ENCODE data around the gene MAEA. TPM values are rescaled to one million over a fixed set of nuclear protein-coding genes. Genes with fewer than 3 reads are reported as not detected.

The MAEA gene
- total RNA-seq, 1 donor from 2014 or later: 81.3 TPM

- Mint-ChIP-seq H3K27ac (peak overlapping the region; percentile 52), H3K4me1 (ENCODE audit: low read depth) (peaks cover 13% of the 10 kb centered on the region), H3K27me3 (no peaks in the 10 kb centered on the region), H3K36me3 (ENCODE audit: insufficient read depth) (peaks cover 4% of the 10 kb centered on the region), H3K4me3 (ENCODE audit: low read depth) (no peak overlapping the region), H3K9me3 (ENCODE audit: low read depth) (no peaks in the 10 kb centered on the region)
- no peak for DNase-seq (ENCODE audit: low spot score, unreplicated experiment)
- no peak for TF ChIP-seq CTCF (IDR thresholded peaks at IDR 0.05; ENCODE audit: unreplicated experiment)
These were observed 5.8 kb downstream of the MAEA start for GRCh38 chr4:1295405-1296055.

GRCh38 chr4:1296324-1297022, 6.8 kb downstream of the MAEA start:
- no peak for DNase-seq (ENCODE audit: low spot score, unreplicated experiment)
- Mint-ChIP-seq H3K4me1 (ENCODE audit: low read depth) (peaks cover 4% of the 10 kb centered on the region), H3K4me3 (ENCODE audit: low read depth) (no peak overlapping the region), H3K27me3 (no peaks in the 10 kb centered on the region), H3K9me3 (ENCODE audit: low read depth) (no peaks in the 10 kb centered on the region), H3K36me3 (ENCODE audit: insufficient read depth) (peaks cover 4% of the 10 kb centered on the region), H3K27ac (no peak overlapping the region)
- no peak for TF ChIP-seq CTCF (IDR thresholded peaks at IDR 0.05; ENCODE audit: unreplicated experiment)

GRCh38 chr4:1297023-1297395, 7.3 kb downstream of the MAEA start:
- Mint-ChIP-seq H3K27me3 (no peaks in the 10 kb centered on the region), H3K36me3 (ENCODE audit: insufficient read depth) (peaks cover 7% of the 10 kb centered on the region), H3K9me3 (ENCODE audit: low read depth) (no peaks in the 10 kb centered on the region), H3K4me1 (ENCODE audit: low read depth) (peaks cover 2% of the 10 kb centered on the region), H3K27ac (no peak overlapping the region), H3K4me3 (ENCODE audit: low read depth) (no peak overlapping the region)
- no peak for TF ChIP-seq CTCF (IDR thresholded peaks at IDR 0.05; ENCODE audit: unreplicated experiment)
- DNase-seq (ENCODE audit: low spot score, unreplicated experiment): no peak

- H3K36me3 Mint-ChIP-seq (ENCODE audit: insufficient read depth): peaks cover 8% of the 10 kb centered on the region
- no peaks in the 10 kb centered on the region for H3K9me3 Mint-ChIP-seq (ENCODE audit: low read depth)
- no peak for TF ChIP-seq CTCF (IDR thresholded peaks at IDR 0.05; ENCODE audit: unreplicated experiment)
- no peaks in the 10 kb centered on the region for H3K27me3 Mint-ChIP-seq
- no peak overlapping the region for H3K4me3 Mint-ChIP-seq (ENCODE audit: low read depth)
- peak overlapping the region; percentile 87 for H3K27ac Mint-ChIP-seq
- no peaks in the 10 kb centered on the region for H3K4me1 Mint-ChIP-seq (ENCODE audit: low read depth)
- no peak for DNase-seq (ENCODE audit: low spot score, unreplicated experiment)
These were observed 8.0 kb downstream of the MAEA start for GRCh38 chr4:1297456-1298325.

GRCh38 chr4:1298461-1298860, 8.8 kb downstream of the MAEA start:
- no peak for DNase-seq (ENCODE audit: low spot score, unreplicated experiment)
- H3K27ac Mint-ChIP-seq: peak overlapping the region; percentile 87

More at GRCh38 chr4:1298461-1298860, 8.8 kb downstream of the MAEA start:
- Mint-ChIP-seq H3K4me3 (ENCODE audit: low read depth) (no peak overlapping the region), H3K9me3 (ENCODE audit: low read depth) (no peaks in the 10 kb centered on the region), H3K36me3 (ENCODE audit: insufficient read depth) (peaks cover 8% of the 10 kb centered on the region), H3K4me1 (ENCODE audit: low read depth) (no peaks in the 10 kb centered on the region), H3K27me3 (no peaks in the 10 kb centered on the region)
- TF ChIP-seq CTCF (IDR thresholded peaks at IDR 0.05; ENCODE audit: unreplicated experiment): no peak
